ENCODE results near the gene CCNL2.
A peak's percentile ranks its signal among the peaks of the same experiment; 100 is the strongest.
"Not testable (repeated sequence)": the region's sequence is repeated elsewhere in the genome, so short reads cannot be mapped to it uniquely, and the experiment has no call there.

CCNL2 gene

DNA sequence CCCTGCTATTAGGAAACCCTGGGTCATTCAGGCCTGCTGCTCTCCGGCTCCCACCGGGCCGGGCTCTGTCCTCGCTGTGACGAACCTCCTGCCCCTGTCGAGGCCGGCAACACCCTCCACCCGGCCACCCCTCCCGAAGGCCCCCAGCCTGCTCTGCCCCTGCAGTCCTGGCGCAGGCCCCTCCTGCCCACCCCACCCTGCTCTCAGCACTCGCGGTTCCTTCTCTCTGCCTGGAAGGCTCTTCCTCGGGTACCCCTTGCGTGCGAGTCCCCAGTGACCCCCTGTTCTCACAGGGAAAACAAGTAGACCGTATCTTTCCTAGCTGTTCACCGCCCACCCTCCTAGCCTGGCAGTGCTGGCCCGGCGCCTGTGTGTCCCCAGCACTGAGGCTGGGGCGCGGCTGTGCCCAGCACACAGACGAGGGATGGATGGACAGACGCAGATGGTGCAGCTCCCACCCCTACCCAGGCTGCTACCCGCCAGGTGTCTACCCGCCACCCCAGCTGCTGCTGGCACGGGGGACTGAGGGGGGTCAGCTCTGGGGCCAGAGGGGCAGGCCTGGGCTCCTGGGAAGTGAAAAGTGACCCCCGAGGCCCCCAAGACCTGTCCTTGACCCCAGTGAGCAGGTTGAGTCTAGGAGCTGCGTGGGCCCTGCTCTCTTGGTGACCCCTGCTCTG, 33.3 kb upstream of the CCNL2 start:
- DNase-seq = no peak

DNA sequence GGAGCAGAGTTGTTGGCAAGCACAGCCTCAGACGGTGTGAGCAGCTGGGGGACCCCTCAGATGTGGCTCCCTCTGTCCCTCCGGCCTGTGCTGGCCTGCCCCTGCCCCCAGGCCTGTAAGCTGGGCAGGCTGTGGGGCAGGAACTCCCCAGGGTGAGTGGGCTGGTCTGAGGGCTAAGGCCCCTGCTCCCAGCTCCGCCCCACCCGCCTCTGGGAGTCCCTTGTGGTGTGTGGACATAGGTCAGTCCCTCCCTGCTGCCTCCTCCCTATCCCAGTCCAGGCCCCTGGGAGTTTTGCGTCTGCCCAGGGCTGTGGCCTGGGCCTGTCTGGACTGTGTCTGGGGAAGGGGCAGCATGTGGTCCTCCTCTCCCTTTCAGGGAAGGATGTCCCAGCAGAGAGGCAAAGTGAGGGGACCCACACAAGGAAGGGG, 32.7 kb upstream of the CCNL2 start:
- DNase-seq = no peak

DNA sequence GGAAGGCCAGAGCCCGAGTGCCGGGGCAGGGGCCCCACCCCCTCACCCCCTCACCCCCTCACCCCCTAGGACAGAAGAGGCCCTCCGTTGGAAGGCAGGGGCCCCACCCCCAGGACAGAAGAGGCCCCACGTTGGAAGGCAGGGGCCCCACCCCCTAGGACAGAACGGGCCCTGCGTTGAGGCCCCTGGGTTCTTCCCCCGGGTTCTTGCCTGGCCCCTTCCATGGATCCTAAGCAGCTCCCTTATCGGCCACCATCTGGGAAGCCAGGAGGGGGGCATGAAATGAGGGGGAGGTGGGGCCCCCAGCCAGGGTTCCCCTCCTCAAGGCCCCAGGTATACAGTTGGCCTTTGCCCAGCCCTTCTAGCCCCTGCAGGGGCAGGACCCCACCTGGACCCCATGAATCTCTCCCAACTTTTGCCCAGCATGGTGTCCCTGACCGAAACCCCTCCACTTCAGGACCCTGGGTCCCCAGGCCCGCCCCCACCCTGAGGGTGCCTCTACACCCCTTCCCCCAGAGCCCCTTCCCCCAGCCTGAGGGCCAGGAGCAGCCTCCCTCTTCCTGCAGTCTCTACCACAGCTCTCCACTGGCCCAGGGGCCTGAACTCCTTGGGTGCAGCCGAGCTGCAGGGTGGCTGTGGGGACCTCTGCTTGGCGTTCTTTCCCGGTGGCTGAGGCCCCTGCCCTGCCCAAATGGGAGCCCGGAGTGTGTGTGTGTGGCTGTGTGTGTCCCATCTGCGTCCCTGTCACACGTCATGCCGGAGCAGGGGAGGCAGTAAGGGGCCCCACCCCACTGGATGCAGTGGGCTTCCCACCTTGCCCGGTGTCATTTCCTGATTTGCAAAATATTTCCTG, 32.1 kb upstream of the CCNL2 start:
- DNase-seq = no peak

DNA sequence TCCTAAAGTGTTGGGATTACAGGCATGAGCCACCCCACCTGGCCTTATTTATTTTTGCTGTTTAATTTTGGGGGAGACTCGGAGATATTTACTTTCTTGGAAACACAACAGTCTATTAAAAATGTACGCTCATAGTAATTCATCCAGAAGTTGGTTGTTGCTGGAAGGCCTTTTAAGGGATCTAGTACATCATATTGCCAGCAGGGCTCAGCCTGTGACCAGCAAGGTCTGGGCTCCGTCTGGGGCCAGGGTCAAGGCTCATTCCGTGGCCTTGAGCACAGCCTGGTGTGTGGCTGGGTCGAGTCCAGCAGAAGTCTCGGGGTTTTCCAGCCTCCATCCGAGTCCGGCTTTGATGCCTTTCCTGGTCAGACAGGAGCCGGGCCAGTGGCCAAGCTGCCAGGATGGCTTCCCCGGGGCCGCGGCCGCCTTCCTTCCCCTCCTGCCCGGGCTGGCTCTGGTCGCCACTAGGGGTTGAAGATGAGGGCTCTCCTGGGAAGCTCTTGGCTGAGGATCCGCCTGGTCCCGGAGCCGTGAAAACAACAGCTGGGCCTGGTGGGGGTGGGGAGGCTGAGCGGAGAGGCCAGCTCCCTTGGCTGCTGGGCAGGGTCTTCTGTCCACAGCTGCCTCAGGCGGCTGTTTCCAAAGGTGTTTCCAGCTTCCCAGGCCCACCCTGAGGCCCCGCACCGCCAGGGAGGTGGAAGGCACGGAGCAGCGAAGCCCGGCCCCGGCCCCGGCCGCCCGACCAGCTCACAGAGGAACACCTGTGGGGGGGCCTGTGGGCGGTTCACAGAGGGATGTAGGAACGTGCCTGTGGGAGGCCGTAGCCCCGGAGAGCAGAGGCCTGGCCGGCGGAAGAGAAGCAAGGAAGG, 31.2 kb upstream of the CCNL2 start:
- DNase-seq = peak; percentile 51

DNA sequence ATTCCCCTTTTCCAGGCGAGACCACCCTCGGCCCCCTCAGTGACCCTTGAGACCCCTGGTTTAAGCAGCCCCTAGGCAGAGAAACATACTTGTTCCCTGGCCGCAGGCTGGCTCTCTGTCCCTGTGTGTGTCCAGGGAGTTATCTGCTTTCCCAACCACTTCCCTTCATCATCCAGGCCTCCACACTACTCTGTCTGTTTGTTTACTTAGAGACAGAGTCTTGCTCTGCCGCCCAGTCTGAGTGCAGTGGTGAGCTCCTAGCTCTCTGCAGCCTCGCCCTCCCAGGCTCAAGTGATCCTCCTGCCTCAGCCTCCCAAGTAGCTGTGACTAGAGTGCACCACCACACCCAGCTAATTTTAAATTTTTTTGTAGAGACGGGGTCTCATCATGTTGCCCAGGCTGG, 30.5 kb upstream of the CCNL2 start:
- DNase-seq = no peak

DNA sequence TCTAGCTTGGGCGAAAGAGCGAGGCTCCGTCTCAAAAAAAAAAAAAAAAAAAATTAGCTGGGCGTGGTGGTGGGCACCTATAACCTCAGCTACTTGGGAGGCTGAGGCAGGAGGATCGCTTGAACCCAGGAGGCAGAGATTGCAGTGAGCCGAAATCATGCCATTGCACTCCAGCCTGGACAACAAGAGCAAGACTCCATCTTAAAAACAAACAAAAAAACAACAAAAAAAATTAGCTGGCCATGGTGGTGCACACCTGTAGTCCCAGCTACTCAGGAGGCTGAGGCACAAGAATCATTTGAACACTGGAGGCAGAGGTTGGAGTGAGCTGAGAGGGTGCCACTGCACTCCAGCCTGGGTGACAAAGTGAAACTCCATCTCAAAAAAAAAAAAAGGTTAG, 29.8 kb upstream of the CCNL2 start:
- not testable (repeated sequence) for DNase-seq

DNA sequence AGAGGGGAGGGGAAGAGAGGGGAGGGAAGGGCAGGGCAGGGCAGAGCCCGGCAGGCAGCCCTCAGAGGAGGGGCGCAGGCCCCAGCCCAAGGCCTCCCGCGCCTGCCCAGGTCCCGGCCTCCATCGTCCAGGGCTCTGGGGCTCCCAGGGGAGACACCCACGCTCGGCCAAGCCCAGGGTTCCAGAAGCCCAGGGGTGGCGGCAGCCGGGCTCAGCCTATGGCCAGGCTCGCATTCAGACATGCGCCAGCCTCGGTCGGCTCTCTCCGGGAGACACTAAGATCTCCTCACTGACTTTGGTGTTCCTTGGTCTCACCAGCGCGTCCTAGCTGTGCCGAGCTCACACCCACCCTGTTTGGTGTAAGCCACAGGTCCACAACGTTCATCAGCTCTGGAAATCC, 29.0 kb upstream of the CCNL2 start:
- DNase-seq = no peak

DNA sequence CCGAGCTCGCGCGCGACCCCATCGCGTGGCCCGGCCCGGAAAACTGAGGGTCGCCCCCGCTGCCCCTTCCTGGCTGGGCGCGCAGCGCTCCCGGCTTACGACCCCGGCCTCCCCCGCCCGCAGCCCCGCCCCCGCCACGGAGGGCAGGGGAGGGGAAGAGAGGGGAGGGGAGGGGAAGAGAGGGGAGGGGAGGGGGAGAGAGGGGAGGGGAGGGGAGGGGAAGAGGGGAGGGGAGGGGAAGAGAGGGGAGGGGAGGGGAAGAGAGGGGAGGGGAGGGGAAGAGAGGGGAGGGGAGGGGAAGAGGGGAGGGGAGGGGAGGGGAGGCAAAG, 28.6 kb upstream of the CCNL2 start:
- no peak for DNase-seq

DNA sequence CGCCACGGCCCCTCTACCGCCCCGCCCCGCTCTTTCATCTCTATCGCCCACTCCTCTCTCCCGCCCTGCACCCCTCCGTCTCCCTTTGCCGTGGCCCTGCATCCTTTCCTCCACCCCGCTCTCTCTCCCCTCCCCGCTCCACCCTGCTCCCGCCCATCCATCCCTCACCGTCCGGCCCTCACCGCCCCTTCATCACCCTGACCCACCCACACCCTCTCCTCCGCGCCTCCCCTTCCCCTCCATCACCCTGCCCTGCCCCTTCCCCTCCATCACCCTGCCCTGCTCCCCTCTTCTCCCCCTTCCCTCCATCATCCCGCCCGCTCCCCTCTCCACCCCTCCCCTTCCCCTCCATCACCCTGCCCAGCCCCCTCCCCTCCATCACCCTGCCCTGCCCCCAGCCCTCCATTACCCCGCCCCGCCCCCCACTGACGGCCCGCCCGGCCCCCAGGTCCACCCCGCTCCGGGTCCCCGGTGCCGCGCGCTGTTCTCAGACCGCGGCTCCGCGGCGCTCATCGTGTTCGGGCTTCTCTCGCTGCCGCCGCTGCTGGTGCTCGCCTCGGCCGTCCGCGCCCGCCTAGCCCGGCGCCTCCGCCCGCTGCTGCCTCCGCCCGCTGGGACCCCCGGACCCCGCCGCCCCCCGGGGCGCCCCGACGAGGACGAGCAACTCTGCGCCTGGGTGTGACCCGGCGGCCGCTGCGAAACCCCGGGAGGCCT, 28.1 kb upstream of the CCNL2 start:
- no peak for DNase-seq

DNA sequence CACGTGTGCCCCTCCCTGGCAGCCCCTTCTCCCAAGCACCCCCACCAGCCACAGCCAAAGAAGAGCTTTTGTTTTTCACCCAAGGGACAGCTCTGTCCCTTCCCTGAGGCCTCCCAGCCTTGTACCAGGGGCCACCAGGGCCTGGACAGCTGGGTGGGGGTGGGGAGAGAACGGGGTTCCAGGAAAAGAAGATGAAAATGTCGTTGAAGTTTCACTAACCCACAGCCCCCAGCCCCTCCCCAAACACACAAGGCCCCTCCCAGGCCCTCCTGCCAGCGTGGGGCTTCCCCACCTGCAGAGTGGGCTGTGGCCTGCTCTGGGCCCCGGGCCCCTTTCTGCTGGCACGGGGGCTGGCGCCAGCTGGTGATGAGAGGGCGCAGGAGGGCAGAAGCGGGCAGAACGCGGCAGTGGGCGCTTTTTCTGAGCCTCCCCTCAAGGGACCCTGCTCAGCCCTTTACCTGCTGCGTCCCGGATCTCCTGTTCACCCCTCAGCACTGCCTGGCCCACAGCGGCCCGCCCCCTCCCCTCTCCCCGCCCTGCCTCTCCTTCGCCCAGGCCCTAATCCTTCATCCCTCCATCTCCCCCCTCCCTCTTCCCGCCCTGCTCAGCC, 27.5 kb upstream of the CCNL2 start:
- DNase-seq = no peak

DNA sequence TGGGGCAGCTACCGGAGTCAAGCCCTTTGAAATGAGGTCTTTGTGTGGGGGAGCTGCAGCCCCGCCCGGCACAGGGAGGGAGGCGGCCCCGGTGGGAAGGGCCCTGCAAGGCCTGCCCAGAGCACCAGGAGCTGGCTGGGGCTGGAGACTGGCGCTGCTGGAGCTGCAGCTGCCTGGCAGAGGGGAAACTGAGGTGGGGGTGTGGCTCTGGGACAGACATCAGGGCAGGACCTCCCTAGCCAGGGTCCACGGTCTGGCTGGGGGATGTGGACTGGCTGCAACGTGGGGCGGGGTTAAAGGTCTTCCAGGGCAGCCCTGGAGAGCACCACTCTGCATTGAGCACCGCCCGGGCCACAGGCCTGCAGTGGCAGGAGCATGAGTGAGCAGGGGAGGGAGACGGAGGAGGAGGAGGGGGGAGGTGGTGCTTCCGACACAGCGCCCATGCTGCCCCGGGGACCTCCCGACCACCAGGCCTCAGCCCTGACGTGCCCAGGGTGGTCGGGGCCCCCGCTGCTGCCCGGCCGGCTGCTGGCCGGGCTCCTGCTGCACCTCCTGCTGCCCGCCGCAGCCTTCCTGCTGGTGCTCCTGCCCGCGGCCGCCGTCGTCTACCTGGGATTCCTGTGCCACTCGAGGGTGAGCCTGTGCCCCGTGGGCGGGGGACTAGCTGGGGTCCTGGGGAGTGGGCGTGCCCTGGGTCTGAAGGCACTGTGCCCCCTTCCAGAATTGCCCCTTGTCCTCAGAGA, 26.8 kb upstream of the CCNL2 start:
- DNase-seq = no peak

DNA sequence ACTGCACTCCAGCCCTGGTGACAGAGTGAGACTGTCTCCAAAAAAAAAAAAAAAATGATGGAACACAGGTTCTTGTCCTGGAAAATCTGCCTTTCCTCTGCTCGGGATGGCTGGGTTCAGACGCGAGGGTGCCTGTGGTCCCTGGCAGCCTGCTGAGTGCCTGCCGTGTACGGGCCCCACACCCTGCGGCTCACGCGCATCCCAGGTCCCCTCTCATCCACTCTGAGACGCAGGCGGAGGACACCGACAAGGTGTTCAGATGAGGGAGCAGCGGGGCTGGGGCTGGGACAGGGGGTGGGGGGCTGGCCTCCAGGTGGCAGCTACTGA, 26.3 kb upstream of the CCNL2 start:
- no peak for DNase-seq

DNA sequence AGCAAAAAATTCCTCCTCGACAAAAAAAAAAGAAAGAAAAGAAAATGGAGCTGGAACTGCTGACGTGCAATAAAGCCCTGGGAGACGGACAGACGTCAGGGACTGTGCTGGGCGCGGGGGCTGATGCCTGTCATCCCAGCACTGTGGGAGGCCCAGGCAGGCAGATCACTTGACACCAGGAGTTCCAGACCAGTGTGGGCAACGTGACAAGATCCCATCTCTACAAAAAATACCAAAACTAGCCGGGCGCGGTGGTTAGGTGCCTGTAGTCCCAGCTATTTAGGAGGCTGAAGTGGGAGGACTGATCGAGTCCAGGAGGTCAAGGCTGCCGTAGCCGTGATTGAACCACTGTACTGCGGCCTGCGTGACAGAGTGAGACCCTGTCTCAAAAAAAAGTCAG, 25.6 kb upstream of the CCNL2 start:
- no peak for DNase-seq

DNA sequence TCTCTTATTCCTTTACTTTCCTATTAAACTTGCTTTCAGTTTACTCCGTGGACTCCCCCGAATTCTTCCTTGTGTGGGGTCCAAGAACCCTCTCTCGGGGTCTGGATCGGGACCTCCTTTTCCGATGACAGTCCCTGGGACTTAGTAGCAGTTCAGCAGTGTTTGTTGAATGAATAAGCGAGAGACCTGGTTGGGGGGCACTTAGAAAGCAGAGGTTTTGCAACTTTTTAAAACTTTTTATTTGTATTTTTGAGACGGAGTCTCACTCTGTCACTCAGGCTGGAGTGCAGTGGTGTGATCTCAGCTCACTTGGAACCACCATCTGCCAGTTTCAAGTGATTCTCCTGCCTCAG, 24.1 kb upstream of the CCNL2 start:
- DNase-seq = no peak

DNA sequence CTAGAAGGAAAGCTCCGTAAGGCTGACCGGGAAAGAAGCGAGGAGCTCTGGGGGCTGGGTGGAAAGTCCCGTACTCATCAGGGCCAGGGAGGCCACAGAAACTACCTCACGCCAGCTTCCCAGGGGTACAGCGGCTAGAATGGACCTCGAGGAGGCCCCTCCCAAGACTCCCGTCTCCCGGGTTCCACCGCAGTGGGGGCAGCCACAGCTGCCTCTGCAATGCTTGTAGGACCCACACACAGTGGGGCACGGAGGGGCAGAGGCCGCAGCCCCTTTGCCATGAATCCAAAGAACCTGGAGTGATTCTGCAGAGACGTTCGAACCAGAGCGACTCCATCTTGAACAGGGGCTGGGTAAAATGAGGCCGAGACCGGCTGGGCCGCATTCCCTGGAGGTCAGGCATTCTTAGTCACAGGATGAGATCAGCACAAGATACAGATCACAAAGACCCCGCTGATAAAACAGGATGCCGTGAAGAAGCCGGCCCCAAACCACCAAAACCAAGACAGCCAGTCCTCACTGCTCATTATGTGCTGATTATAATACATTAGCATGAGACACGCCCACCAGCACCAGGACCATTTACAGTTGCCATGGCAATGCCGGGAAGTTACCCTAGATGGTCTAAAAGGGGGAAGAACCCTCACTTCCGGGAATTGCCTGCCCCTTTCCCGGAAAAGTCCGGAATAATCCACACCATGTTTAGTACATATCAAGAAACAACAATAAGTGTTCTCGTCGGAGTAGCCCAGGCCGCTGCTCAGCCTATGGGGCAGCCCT, 23.5 kb upstream of the CCNL2 start:
- DNase-seq = no peak

DNA sequence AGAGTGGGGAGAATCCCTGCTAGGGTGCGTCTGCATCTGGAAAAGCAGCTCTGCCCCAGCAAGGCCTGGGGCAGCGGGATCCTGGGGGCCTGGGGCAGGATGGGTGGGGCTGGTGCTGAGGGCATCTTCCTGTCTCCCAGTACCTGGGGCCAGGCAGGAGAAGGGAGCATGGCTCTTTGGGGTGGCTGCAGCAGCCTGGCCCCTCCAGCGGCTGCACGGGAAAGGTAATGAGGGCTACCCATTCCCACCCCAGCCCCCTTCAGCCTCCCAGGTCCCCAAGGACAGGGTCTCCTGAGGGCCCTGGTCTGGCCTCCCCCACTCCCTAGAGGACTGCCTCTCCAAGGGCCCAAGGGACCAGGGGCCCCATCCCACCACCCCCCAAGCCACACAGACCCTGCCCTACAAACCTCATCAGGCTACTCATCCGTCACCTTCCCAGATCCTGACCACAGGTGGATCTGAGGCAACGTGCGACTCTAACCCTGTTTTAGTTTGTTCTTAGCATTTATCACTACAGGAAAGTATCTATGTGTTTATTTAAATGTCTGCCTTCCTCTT, 22.9 kb upstream of the CCNL2 start:
- no peak for DNase-seq

DNA sequence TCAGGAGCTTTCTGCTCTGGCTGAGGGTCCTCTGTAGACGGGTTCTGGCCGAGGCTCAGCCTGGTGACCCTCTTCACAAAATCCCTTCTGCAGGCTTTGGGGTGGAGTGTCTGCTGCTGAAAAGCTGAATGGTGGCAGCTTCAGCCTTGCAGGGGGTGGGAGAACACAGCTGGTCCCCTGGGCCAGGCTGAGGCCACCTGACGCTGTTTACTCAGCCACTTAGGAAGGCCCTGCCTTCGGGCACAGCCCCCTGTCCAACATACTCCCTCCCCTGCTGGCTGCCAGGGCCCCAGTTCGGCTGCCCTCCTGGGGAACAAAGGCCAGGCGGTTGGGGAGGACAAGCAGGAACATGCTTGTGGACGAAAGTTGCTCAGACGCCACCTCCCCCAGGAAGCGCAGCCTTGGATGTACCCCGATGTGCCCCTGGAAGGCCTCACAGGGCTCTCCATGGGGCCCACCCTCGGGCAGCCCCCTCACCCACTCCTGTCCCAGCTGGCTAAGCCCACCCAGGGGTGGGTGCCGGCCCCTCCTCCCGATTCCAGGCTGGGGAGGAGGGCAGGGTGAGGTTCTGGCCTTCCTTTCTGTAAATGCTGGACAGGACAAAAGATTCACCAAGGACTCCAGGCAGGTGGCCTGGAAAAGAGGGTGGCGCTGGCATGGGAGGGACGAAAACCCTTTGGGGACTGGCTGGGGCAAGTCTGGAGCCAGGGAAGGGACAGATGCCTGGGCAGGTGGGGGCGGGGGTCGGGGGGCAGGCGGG, 22.2 kb upstream of the CCNL2 start, which contains the start of gene ANKRD65:
Gene ANKRD65, minus strand, starts transcription at position 130 of the 760 bp plus-strand sequence. CDS start 271 bp downstream, outside the sequence.
- no peak for DNase-seq

DNA sequence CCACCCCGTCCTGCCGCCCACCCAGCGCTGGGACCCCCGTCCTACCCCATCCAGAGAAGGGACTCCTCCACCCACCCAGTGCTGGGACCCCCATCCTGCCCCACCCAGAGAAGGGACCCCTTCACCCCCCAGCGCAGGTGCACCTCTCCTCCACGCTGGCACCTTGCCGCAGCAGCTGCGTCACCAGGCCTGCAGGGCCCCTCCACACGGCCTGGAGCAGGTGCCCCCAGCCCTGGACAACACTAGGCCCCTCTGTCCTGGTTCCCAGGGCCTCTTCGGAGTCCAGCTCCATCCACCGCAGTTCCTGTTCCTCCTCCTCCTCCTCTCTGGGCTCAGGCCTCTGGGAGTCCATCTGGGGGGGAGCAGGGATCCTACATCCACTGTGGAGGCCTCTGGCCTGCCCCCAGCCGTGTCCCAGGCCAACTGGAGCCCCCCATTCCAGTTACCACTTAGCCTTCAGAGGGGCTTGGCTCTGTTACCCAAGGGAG, 21.6 kb upstream of the CCNL2 start:
- no peak for DNase-seq

DNA sequence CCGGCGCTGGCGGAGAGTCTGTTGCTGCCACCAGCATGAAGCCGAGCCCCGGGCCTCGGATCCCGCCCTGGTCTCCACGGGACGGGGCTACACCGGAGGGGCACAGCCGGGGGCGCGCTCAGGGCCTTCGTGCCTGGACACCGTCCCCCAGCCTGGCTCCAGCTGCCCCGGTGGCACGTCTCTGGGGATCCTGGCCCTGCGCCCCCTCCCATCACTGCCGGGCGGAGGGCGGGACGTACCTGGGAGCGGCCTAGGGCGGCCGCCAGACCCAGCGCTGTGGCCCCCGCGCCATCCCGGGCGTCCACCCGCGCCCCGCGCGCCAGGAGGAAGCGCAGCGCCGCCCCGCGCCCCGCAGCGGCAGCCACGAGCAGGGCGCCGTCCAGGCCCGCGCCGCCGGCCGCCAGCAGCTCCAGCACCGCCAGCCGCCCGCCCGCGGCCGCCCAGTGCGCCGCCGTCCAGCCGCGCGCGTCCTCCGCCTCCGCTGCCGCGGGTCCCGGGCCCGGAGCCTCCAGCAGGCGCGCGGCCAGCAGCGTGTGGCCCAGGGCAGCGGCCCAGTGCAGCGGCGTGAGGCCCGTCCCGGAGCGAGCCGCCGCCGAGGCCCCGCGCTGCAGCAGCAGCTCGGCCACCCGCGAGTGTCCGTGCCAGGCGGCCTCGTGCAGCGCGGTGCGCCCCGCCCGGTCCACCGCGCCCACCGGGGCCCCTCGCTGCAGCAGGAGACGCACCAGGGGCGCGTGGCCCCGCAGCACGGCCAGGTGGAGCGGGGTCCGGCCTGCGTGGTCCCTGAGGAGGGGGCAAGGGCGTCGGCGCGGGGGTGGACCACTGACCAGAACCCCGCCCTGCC, 20.9 kb upstream of the CCNL2 start:
- DNase-seq = no peak

Measured in HCEC 1CT (cell line).